ENCODE data around the gene SPAG16.
"Not testable (repeated sequence)": the region's sequence is repeated elsewhere in the genome, so short reads cannot be mapped to it uniquely, and the experiment has no call there.

SPAG16 gene

GRCh38 chr2:213718411-213718810 lies 434.1 kb downstream of the SPAG16 start:
- not testable (repeated sequence) for DNase-seq

GRCh38 chr2:213722565-213722964 lies 438.3 kb downstream of the SPAG16 start:
- DNase-seq, result no peak

GRCh38 chr2:213723041-213723560 lies 438.8 kb downstream of the SPAG16 start:
- DNase-seq, result no peak

GRCh38 chr2:213723707-213724106 lies 439.4 kb downstream of the SPAG16 start:
- DNase-seq, result no peak

- DNase-seq, result no peak
These were observed 441.8 kb downstream of the SPAG16 start for GRCh38 chr2:213726101-213726500.

GRCh38 chr2:213733893-213734292 lies 449.6 kb downstream of the SPAG16 start:
- no peak for DNase-seq

- DNase-seq, result no peak
These were observed 456.2 kb downstream of the SPAG16 start for GRCh38 chr2:213740453-213740852.

- no peak for DNase-seq
These were observed 467.2 kb downstream of the SPAG16 start for GRCh38 chr2:213751446-213751845.

- no peak for DNase-seq
These were observed 468.3 kb downstream of the SPAG16 start for GRCh38 chr2:213752575-213752974.

- no peak for DNase-seq
These were observed 473.3 kb downstream of the SPAG16 start for GRCh38 chr2:213757525-213757924.

GRCh38 chr2:213763354-213763753 lies 479.1 kb downstream of the SPAG16 start:
- no peak for DNase-seq

GRCh38 chr2:213763963-213764362 lies 479.7 kb downstream of the SPAG16 start:
- DNase-seq, result no peak

GRCh38 chr2:213764849-213765248 lies 480.6 kb downstream of the SPAG16 start:
- no peak for DNase-seq

- no peak for DNase-seq
These were observed 481.8 kb downstream of the SPAG16 start for GRCh38 chr2:213766062-213766461.

- no peak for DNase-seq
These were observed 482.2 kb downstream of the SPAG16 start for GRCh38 chr2:213766465-213766901.

- no peak for DNase-seq
These were observed 503.6 kb downstream of the SPAG16 start for GRCh38 chr2:213787869-213788268.

GRCh38 chr2:213789940-213790339 lies 505.7 kb downstream of the SPAG16 start:
- DNase-seq, result no peak

- no peak for DNase-seq
These were observed 507.8 kb downstream of the SPAG16 start for GRCh38 chr2:213792045-213792444.

- DNase-seq, result peak; percentile 57
These were observed 522.0 kb downstream of the SPAG16 start for GRCh38 chr2:213806125-213806726.

- DNase-seq, result no peak
These were observed 532.3 kb downstream of the SPAG16 start for GRCh38 chr2:213816583-213816982.

GRCh38 chr2:213818436-213818835 lies 534.2 kb downstream of the SPAG16 start:
- DNase-seq, result no peak

- DNase-seq, result no peak
These were observed 550.1 kb downstream of the SPAG16 start for GRCh38 chr2:213834331-213834730.

- no peak for DNase-seq
These were observed 550.5 kb downstream of the SPAG16 start for GRCh38 chr2:213834746-213835145.

GRCh38 chr2:213846856-213847255 lies 562.6 kb downstream of the SPAG16 start:
- DNase-seq, result no peak

- no peak for DNase-seq
These were observed 563.1 kb downstream of the SPAG16 start for GRCh38 chr2:213847316-213847715.

All from hematopoietic multipotent progenitor cell treated with erythropoietin and hydrocortisone succinate and interleukin-3 and kit ligand, for 6 days (in vitro differentiated cells).